SK-N-SH (cell line): Measurements from ENCODE around the gene MTHFD1L. TPM values are rescaled to one million over a fixed set of nuclear protein-coding genes. Genes with fewer than 3 reads are reported as not detected.

Source experiments
- CTCF ChIA-PET: fragments of 300-600, 350-600 bp; formaldehyde crosslinking; extraction: SDS; loops from one replicate; lab custom pipeline; 2021; lab: Yijun Ruan, JAX
- POLR2A ChIA-PET: fragments of 350-600 bp; sonication (Branson Sonifier 250); formaldehyde crosslinking; extraction: SDS; loops from one replicate; lab custom pipeline; 2020; ENCODE audit warnings: antibody characterized with exemption, inconsistent platforms; lab: Yijun Ruan, JAX
- DNase-seq: peaks from one replicate; pipeline ENCODE4 v3.0.0; 2012
- H2AFZ ChIP-seq: fragments of 200-600 bp; sonication (generic); 2 replicates; pipeline ENCODE4 v1.8.1; 2016; ENCODE audit warnings: antibody characterized with exemption, mild to moderate bottlenecking, low read depth
- H3F3A ChIP-seq: fragments of 200-600 bp; sonication (generic); replicated peaks from 2 replicates; pipeline ENCODE3; 2016; ENCODE audit warnings: antibody characterized with exemption, mild to moderate bottlenecking; ENCODE audit not compliant: insufficient read depth
- H3K27ac ChIP-seq, 2 experiments: fragments of 200-500 bp in 1 of 2; fragments of 200-600 bp in 1 of 2; sonication (Bioruptor generic) in 1 of 2; sonication (generic), shearing (Covaris generic) in 1 of 2; 2 replicates each; pipeline versions ENCODE4 v1.5.1 to v1.6.1; 2014 to 2016; ENCODE audit warnings: low read depth in 2 of 2, inconsistent platforms in 1 of 2, low read length in 1 of 2, mild to moderate bottlenecking in 1 of 2, mixed read lengths in 1 of 2
- H3K27me3 ChIP-seq: fragments of 200-600 bp; sonication (generic), shearing (Covaris generic); 2 replicates; pipeline ENCODE4 v1.6.1; 2016; ENCODE audit warnings: mixed run types; ENCODE audit not compliant: insufficient read depth
- H3K36me3 ChIP-seq, 2 experiments: fragments of 200-500 bp in 1 of 2; fragments of 200-600 bp in 1 of 2; sonication (Bioruptor generic) in 1 of 2; sonication (generic) in 1 of 2; replicated peaks in 1 of 2; 2 replicates each; pipeline versions ENCODE3 to v1.5.1; 2014 to 2016; ENCODE audit warnings: low read length in 1 of 2, mild to moderate bottlenecking in 1 of 2; ENCODE audit not compliant: insufficient read depth in 2 of 2, control insufficient read depth in 1 of 2
- H3K4me1 ChIP-seq, 2 experiments: fragments of 200-500 bp in 1 of 2; fragments of 200-600 bp in 1 of 2; sonication (Bioruptor generic) in 1 of 2; sonication (generic), shearing (Covaris generic) in 1 of 2; 2 replicates each; pipeline versions ENCODE4 v1.5.1 to v1.6.1; 2014 to 2016; ENCODE audit warnings: low read depth in 1 of 2, low read length in 1 of 2, mixed run types in 1 of 2; ENCODE audit not compliant: insufficient read depth in 2 of 2, control insufficient read depth in 1 of 2
- H3K4me2 ChIP-seq: fragments of 200-600 bp; sonication (generic), shearing (Covaris generic); 2 replicates; pipeline ENCODE4 v1.6.1; 2017; ENCODE audit warnings: mixed run types
- H3K4me3 ChIP-seq, 2 experiments: fragments of 200-500 bp in 1 of 2; fragments of 200-600 bp in 1 of 2; sonication (Bioruptor generic) in 1 of 2; sonication (generic), shearing (Covaris generic) in 1 of 2; 2 replicates each; pipeline versions ENCODE4 v1.5.1 to v1.8.1; 2014 to 2016; ENCODE audit warnings: low read depth in 2 of 2, inconsistent platforms in 1 of 2, low read length in 1 of 2, mild to moderate bottlenecking in 1 of 2, mixed read lengths in 1 of 2, moderate library complexity in 1 of 2
- H3K79me2 ChIP-seq: fragments of 200-600 bp; sonication (generic); 2 replicates; pipeline ENCODE4 v1.8.1; 2017; ENCODE audit warnings: mild to moderate bottlenecking; ENCODE audit not compliant: insufficient read depth
- H3K9ac ChIP-seq: fragments of 200-600 bp; sonication (generic); 2 replicates; pipeline ENCODE4 v1.6.1; 2017; ENCODE audit warnings: mixed run types
- H3K9me2 ChIP-seq: fragments of 200-600 bp; sonication (generic); 2 replicates; pipeline ENCODE4 v1.6.1; 2017; ENCODE audit warnings: mixed run types
- H3K9me3 ChIP-seq: fragments of 200-600 bp; sonication (generic); 2 replicates; pipeline ENCODE4 v1.6.1; 2017; ENCODE audit warnings: mixed run types, mild to moderate bottlenecking, moderate library complexity
- H4K20me1 ChIP-seq: fragments of 200-600 bp; sonication (generic); 2 replicates; pipeline ENCODE4 v1.6.1; 2017; ENCODE audit warnings: mild to moderate bottlenecking, mixed run types; ENCODE audit not compliant: insufficient read depth
- CHD2 ChIP-seq: fragments of 150-350 bp; IDR thresholded peaks from 2 replicates; pipeline ENCODE4 v1.6.1; 2018; ENCODE audit warnings: low read length; ENCODE audit not compliant: partially characterized antibody
- EZH2phosphoT487 ChIP-seq: fragments of 200-600 bp; sonication (generic); IDR thresholded peaks from 2 replicates; pipeline ENCODE4 v1.6.1; 2017; ENCODE audit warnings: low read depth, mixed run types, mild to moderate bottlenecking, antibody characterized with exemption, moderate library complexity, borderline replicate concordance
- JUND ChIP-seq: IDR thresholded peaks from 2 replicates; pipeline ENCODE4 v1.4.0; 2012
- MEF2A ChIP-seq: IDR thresholded peaks from 2 replicates; pipeline ENCODE4 v1.4.0; 2012; ENCODE audit warnings: low read depth, borderline replicate concordance
- MXI1 ChIP-seq: IDR thresholded peaks from 2 replicates; pipeline ENCODE4 v1.6.1; 2012; ENCODE audit warnings: mild to moderate bottlenecking, low read depth, low read length, improper control_type of control experiment
- POLR2AphosphoS5 ChIP-seq: IDR thresholded peaks from 2 replicates; pipeline ENCODE4 v1.6.1; 2012; ENCODE audit warnings: low read depth, low read length
- RFX5 ChIP-seq: IDR thresholded peaks from 2 replicates; pipeline ENCODE4 v1.6.1; 2012; ENCODE audit warnings: mild to moderate bottlenecking, improper control_type of control experiment, low read length
- TAF1 ChIP-seq: IDR thresholded peaks from 2 replicates; pipeline ENCODE4 v1.6.1; 2012; ENCODE audit warnings: low read depth, mild to moderate bottlenecking, low read length, moderate library complexity, borderline replicate concordance
- TCF12 ChIP-seq: IDR thresholded peaks from 2 replicates; pipeline ENCODE4 v1.4.0; 2012
- TEAD4 ChIP-seq: IDR thresholded peaks from 2 replicates; pipeline ENCODE4 v1.4.0; 2012; ENCODE audit warnings: mild to moderate bottlenecking, borderline replicate concordance; ENCODE audit not compliant: insufficient read depth
- WGBS: methylation state at CpG from one replicate; pipeline ENCODE4 v1.1.6; 2017; ENCODE audit warnings: low lambda C conversion rate; 5-methylcytosine and 5-hydroxymethylcytosine counted together
- polyA plus RNA-seq, 3 experiments: library from polyadenylated mRNA; depleted of rRNA; stranded (reverse); fragments of >200 nt; gene quantifications; 2 replicates each; pipeline ENCODE4 v1.2.3, GENCODE V29; 2012
- TF ChIP-seq, protein P1 (sequence below): IDR thresholded peaks from 2 replicates; pipeline ENCODE4 v1.6.1; 2012; ENCODE audit warnings: mild to moderate bottlenecking, low read depth, low read length, moderate library complexity
- TF ChIP-seq, protein P2 (sequence below): IDR thresholded peaks from 2 replicates; pipeline ENCODE4; 2012
- TF ChIP-seq, protein P3 (sequence below): IDR thresholded peaks from 2 replicates; pipeline ENCODE4 v1.4.0; 2012; ENCODE audit warnings: low read depth

Gene MTHFD1L
- polyA plus RNA-seq, 1 of the 3 experiments (the other 2 are of a cell fraction), result 37.0 TPM

DNA sequence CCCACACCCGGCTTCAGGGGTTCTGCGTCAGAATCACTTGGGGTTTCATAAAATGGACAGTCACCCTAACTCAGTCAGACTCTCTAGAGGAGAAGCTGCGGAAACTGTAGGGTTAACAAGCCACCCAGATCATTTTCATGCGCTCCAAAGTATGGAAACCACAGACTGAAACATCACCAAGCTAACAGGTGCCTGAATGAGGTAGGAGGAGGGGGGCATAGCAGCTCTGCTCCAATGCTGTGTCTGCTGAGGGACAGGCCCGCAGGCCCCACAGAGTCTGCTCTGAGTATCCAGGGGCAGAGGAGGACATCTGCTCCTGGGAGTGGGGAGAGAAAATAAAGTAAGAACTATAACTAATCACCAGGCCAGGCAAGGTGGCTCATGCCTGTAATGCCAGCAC lies 277.2 kb downstream of the MTHFD1L start (continued):
- TF ChIP-seq, protein P1, sequence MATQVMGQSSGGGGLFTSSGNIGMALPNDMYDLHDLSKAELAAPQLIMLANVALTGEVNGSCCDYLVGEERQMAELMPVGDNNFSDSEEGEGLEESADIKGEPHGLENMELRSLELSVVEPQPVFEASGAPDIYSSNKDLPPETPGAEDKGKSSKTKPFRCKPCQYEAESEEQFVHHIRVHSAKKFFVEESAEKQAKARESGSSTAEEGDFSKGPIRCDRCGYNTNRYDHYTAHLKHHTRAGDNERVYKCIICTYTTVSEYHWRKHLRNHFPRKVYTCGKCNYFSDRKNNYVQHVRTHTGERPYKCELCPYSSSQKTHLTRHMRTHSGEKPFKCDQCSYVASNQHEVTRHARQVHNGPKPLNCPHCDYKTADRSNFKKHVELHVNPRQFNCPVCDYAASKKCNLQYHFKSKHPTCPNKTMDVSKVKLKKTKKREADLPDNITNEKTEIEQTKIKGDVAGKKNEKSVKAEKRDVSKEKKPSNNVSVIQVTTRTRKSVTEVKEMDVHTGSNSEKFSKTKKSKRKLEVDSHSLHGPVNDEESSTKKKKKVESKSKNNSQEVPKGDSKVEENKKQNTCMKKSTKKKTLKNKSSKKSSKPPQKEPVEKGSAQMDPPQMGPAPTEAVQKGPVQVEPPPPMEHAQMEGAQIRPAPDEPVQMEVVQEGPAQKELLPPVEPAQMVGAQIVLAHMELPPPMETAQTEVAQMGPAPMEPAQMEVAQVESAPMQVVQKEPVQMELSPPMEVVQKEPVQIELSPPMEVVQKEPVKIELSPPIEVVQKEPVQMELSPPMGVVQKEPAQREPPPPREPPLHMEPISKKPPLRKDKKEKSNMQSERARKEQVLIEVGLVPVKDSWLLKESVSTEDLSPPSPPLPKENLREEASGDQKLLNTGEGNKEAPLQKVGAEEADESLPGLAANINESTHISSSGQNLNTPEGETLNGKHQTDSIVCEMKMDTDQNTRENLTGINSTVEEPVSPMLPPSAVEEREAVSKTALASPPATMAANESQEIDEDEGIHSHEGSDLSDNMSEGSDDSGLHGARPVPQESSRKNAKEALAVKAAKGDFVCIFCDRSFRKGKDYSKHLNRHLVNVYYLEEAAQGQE, result no peak
- no peak for TF ChIP-seq CHD2
- TF ChIP-seq, protein P2, sequence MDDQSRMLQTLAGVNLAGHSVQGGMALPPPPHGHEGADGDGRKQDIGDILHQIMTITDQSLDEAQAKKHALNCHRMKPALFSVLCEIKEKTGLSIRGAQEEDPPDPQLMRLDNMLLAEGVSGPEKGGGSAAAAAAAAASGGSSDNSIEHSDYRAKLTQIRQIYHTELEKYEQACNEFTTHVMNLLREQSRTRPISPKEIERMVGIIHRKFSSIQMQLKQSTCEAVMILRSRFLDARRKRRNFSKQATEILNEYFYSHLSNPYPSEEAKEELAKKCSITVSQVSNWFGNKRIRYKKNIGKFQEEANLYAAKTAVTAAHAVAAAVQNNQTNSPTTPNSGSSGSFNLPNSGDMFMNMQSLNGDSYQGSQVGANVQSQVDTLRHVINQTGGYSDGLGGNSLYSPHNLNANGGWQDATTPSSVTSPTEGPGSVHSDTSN, result no peak
- TF ChIP-seq TCF12, result no peak
- TF ChIP-seq MEF2A, result no peak
- TF ChIP-seq, protein P3, sequence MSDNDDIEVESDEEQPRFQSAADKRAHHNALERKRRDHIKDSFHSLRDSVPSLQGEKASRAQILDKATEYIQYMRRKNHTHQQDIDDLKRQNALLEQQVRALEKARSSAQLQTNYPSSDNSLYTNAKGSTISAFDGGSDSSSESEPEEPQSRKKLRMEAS, result no peak

DNA sequence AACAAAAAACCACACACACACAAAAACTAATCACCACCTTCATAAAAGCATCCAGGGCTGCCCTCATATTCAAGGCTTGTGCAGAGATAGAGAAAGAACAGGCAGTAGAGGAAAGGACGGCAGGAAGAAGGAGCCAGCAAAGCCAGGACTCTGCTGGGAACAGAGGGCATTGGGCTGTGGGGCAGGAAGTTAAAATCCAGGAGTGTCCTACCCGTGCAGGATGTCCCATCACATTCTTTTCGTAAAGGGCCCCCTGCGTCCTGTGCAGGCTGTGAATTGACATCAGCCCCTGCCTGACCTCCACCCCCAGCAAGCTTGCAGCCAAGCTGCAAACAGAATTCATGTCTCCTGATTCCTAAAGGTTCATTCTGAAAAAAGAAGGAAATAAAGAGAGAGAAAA lies 277.8 kb downstream of the MTHFD1L start:
- H3K27me3 ChIP-seq, result no peaks in the 10 kb centered on the region
- no peaks in the 10 kb centered on the region for H4K20me1 ChIP-seq
- H3K27ac ChIP-seq, result no peak overlapping the region
- POLR2A ChIA-PET, result no interaction called here
- H3K4me2 ChIP-seq, result no peak overlapping the region
- H3K36me3 ChIP-seq, result no peaks in the 10 kb centered on the region
- no peak overlapping the region for H3K4me3 ChIP-seq
- H3K79me2 ChIP-seq, result no peaks in the 10 kb centered on the region
- H2AFZ ChIP-seq, result no peak overlapping the region
- H3K9me3 ChIP-seq, result no peaks in the 10 kb centered on the region
- H3K9ac ChIP-seq, result no peak overlapping the region
- H3K4me1 ChIP-seq, result no peaks in the 10 kb centered on the region; a peak in 2 of 4 replicates
- 86% methylated on average over 4 of the region's 4 CpGs for WGBS
- H3K9me2 ChIP-seq, result no peaks in the 10 kb centered on the region
- CTCF ChIA-PET, result interaction anchor here (1.1 kb wide), 1 partner anchor 181 kb away, joined by 3 read pairs; no protein-coding TSS in a partner anchor
- DNase-seq, result no peak
- H3F3A ChIP-seq, result no peaks in the 10 kb centered on the region
- no peak for TF ChIP-seq TEAD4
- TF ChIP-seq, protein P2, result no peak
- TF ChIP-seq POLR2AphosphoS5, result no peak
- TF ChIP-seq TAF1, result no peak
- no peak for TF ChIP-seq EZH2phosphoT487
- TF ChIP-seq MXI1, result no peak
- no peak for TF ChIP-seq JUND
- TF ChIP-seq RFX5, result no peak
